Colon (tissue), 2 donors: Measurements from ENCODE around the gene ANAPC2.

Source experiments
- FAIRE-seq: peaks from 2 replicates; lab custom pipeline; 2012; peaks lifted over from hg19 to GRCh38; lab: Jason Lieb, UNC
- donor health status: control.
- donor health status: control.

Gene ANAPC2

GRCh38 chr9:137227054-137227852, 38.9 kb upstream of the ANAPC2 start, which contains the start of gene RNF224:
TSS of gene RNF224 (plus strand) at chr9:137227502. CDS start at chr9:137228336, 834 bp downstream.
- FAIRE-seq, result no peak

DNA sequence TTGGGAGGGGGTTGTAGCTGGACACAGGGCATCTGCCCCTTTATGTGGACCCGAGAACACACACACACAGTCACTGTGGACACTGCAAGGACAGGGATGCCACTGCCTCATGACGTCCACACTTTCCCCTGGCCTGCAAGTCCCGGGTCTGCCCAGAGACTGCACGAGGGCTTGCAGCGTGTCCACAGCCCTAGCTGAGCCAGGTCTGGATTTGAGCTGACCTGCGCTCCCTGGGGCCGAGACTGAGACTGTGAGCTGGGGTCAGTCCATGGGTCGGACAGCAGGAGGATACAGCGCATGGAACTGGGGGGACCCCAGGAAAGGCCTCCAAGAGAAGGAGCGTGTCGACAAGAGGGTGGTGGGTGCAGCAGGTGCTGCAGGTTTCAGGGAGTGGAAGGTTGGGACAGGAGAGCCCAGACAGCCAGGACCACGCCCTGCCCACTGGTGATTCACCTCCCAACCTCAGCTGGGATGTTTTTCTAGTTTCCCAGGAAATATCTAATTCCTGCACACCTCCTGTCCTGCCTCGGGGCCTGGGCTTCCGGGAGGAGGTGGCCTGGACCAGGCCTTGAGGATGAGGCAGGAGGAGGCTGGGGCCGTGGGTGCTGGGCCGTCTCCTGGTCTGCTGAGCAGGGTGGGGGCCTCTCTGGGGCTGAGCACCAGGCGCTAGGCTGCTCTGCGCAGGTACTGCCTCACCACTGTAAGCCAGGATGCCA, 38.1 kb upstream of the ANAPC2 start:
- no peak for FAIRE-seq

- FAIRE-seq, result no peak
Observed at GRCh38 chr9:137225699-137226331, 37.5 kb upstream of the ANAPC2 start.

DNA sequence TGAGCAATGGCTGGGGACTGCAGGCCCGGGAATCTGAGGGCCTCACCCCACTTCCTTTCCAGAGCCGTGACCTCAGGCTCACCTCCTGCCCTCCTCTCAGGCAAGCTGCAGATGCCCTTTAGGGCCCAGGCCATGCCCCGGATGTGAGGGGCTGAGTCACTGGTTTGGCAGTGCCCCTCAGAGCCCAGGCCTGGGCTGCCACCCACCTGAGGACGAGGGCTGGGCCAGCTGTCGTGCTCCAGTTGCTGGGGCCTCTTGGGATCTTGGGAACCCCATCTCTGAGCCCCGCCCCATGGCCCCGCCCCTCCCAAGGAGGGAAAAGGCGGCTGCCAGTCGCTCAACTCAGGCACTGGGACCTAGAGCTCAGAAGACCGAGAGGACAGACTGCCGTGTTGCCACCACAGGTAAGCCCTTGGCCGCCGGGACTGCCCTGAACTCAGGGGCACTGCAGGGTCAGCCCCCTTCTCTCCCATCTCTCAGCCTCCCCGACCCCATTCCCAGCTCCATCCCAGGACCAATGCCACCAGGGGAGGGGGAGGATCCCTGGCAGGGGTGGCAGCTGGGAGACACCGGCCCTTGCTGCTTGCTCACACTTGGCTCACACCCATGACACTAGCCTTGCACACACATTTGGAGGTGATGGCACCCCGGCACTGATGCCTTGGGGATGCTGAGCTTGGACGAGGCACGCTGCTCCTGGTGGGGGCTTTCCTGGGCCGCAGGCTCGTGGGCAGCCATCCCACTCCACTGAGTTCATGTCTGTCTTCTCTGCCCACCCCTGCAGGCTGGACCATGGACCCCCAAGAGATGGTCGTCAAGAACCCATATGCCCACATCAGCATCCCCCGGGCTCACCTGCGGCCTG, 36.7 kb upstream of the ANAPC2 start, which contains the start of gene CYSRT1:
Gene CYSRT1, plus strand, starts transcription at position 345 of the 865 bp plus-strand sequence. Its CDS starts 448 bp downstream, at position 793.
- FAIRE-seq, result no peak

DNA sequence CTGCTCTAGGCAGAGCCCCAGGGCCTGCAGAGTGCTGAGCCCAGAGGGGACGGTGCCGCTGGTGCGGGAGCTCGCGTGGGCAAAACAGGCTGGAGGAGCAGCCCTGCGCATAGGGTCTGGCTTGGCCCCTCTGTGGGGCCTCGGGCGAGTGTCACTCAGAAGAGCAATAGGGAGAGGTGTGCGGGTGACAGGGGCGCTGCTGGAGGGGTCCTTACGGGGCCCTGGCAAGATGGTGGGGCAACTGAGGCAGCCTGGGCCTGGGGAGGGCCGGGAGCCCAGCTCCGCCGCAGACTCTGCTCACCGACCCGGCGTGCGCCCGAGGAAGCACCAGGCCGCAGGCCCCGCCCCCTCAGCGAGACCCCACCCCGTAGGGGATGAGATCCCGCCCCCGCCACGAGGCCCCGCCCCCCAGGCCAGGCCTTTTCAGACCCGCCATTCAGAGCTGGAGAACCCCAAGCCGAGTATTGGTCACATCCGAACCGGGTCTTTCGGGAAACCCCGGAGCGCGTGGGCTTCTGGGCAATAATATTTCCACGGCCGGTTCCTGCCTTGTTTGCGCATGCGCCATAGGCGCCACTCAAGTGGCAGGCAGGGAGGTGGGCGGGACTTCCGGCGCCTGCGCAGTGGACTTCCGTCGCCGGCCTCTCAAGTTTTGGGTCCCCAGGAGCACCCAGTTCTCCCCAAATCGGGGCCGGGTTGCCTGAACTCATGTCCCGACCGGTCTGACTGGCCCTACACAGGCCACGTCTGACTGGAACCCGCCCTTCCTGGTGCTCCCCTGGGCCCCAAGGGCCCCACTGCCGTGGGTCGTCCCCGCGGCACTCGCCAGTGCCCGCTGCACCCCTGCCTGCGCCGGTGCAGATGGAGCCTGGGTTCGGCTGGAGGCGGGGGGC, 35.0 kb upstream of the ANAPC2 start:
- peak; percentile 5 for FAIRE-seq

DNA sequence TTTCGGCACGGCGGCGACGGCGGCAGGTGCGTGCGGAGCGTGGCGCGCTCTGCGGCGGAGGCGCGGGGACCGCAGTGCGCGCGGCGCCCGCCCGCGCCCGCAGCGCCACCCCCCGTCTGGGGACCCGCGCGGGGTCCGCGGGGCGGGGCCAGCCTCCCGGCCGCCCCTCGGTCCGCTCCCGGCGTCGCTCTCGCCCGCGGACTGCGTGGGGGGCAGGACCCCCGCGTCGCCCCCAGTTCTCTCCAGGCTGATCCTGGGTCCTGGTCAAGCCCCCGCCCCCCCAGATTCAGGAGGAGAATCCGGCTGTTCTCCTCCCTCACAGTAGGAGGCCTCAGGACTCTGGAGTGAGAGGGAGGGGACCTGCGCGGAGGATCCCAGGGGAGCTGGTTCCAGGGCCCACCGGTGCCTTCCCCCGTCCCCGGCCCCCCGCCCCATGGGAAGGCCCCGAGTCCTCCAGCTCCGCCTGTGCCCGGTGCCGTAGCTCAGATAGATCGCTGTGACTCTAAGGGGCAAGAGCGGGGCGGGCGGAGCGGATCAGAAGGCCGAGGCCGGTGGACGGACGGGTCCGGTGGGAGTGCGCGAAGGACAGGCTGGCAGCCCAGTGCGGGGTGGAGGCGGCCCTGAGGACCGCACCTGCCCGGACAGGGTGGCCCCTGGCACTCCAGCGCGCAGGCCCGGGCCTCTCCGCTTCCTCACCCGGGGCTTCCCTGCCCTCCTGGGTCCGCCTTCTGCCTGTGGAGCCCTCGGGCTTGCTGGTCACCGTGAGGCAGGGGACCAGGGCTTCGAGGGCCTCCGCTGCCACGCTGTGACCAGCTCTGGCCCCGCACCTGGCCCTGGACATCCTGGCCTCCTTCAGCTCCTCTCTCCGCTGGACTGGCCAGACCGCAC, 34.1 kb upstream of the ANAPC2 start, which contains the start of gene RNF208:
Gene RNF208, minus strand, starts transcription at position 51 of the 888 bp plus-strand sequence. CDS start 1,028 bp downstream, outside the sequence.
- FAIRE-seq, result no peak

- no peak for FAIRE-seq
Observed at GRCh38 chr9:137221506-137222111, 33.2 kb upstream of the ANAPC2 start.

GRCh38 chr9:137221095-137221505, 32.7 kb upstream of the ANAPC2 start:
- no peak for FAIRE-seq

- no peak for FAIRE-seq
Observed at GRCh38 chr9:137220317-137221094, 32.1 kb upstream of the ANAPC2 start.

- FAIRE-seq, result no peak
Observed at GRCh38 chr9:137219757-137220316, 31.5 kb upstream of the ANAPC2 start.

DNA sequence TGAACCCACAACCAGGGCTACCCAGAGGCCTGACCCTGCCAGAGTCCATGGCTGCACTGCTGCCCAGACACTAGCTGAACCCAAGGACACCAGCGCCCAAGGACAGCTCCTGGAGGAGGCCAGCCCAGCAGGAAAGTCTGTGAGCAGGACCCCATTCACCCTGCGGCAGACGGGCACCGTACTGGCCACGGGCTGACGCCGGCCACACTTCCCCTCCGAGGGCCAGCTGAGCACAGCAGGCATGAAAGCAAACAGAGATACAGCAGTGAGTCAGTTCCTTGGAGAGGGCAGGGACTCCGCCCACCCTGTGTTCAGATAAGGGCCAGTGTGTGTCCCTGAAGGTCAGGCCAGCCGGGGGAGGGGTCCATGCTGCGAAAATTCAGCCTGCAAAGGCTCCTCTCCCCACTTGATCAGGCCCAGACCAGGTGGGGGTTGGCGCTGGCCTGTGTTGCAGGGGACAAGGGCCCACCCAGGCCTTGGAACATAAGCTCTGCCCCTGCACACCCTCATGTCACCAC, 30.5 kb upstream of the ANAPC2 start:
- no peak for FAIRE-seq

DNA sequence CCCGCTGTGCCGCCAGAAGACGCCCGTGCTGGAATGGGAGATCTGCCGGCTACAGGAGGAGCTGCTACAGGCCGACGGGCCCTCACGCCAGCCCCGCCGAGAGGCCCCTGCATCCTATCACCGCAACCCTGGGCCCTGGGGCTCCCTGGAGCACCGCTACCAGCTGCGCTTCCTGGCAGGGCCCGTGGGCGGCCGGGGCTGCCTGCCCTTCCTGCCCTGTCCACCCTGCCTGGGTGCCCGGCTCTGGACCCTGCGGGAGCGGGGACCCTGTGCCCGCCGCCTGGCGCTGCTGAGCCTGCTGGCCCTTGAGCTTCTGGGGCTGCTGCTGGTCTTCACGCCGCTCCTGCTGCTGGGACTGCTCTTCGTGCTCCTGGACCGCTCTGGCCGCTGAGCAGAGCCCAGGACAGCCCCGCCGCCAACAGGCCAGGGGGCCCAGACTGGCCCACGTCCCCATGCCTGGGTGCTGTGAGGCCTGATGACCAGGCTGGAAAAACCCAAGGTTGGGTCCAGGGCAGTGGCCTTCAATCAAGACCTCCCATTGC, 29.9 kb upstream of the ANAPC2 start:
- FAIRE-seq, result no peak

DNA sequence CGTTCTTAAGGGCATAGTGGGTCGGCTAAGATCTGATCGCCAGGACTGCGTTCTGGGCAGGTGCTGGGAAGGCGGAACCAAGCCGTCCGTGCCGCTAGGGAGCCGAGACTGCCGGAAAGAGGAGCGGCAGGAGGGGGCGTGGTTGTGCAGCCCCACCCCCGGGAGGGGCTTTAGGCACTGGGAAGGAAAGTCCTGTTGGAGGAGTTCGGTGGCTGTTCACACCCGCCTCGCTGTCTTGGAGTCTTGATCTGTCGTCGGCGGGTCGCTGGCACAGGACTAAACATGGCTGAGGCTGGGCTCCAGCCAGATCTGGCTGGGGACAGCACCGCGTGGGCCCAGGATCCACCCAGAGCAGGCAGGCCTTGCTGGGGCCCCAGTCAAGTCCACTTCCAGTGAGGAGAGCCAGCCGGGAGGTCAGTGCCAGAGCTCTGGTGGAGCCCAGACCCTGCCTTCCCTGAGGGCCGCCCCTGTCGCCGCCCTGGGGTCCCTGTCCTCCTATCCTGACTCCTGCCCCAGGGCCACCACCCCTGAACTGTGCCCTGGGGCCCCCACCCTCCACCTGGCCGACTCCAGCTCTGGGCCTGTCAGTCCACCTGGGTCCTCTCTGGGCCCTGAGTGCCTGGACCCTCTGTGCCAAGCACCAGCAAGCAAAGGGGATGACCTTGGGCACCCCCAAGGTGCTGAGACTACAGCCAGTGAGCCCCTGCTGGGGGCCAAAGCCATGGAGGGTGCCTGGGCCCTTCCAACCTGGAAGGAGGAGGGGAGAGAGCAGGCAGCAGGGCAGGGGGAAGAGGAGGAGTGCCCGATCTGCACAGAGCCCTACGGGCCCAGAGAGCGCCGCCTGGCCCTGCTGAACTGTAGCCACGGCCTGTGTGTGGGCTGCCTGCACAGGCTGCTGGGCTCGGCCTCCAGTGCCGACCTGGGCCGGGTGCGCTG, 29.2 kb upstream of the ANAPC2 start:
- FAIRE-seq, result no peak

DNA sequence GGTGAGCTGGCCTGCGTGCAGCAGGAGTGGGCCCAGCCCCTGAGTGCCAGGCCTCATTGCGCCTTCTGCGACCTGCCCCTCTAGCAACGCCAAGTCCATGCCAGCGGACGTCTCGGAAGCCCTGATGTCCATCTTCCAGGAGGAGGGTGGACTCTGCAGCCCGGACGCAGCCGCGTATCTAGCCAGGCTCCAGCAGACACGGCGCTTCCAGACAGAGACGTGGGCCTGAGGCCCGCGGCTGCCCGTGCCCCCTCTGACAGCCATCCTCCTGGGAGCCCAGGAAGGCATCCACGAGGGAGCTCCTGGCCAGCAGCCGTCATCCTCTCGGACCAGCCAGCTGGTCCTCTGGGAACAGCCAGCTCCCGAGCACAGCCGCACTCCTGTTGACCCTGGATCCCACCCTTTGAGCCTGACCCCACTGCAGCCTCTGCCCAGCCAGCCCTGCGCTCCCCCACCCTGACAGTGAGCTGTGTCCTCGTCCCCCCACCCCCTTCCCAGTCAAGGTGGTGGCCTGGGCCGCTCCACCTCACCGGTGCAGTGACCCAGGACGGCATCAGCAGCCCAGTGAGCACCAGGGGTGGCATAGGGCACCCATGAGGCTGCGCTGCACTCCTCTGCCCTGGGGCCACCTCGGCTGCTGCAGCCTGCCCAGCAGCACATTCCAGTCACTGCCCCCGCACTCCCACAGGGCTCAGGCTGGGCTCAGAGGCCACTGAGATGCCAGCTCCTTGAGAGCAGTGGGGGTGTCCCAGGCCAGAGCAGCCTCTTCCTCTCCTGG, 28.0 kb upstream of the ANAPC2 start:
- no peak for FAIRE-seq

GRCh38 chr9:137215196-137215986, 27.0 kb upstream of the ANAPC2 start:
- no peak for FAIRE-seq
